IMR-90 (cell line): Measurements from ENCODE around the gene POU6F1. TPM values are rescaled to one million over a fixed set of nuclear protein-coding genes. Genes with fewer than 3 reads are reported as not detected.
A peak's percentile ranks its signal among the peaks of the same experiment; 100 is the strongest.

ENCODE experiments used
- ATAC-seq: fragments of 200-7000 bp; cut with Tn5 transposase; 2 replicates; pipeline ENCODE4 v1.9.1; 2020; ENCODE audit warnings: low read depth, mild to moderate bottlenecking, moderate library complexity
- BruUV-seq: library from RNA; stranded (reverse); fragments of 400-500 nt; replicated peaks from 2 replicates; lab custom pipeline; 2021; lab: Mats Ljungman, UMichigan
- CTCF ChIA-PET: fragments of 300-600 bp; formaldehyde crosslinking; extraction: SDS; loops from one replicate; lab custom pipeline; 2021; ENCODE audit warnings: antibody characterized with exemption; lab: Yijun Ruan, JAX
- POLR2A ChIA-PET: fragments of 300-600 bp; sonication (Branson Sonifier 250); formaldehyde crosslinking; loops from one replicate; lab custom pipeline; 2022; ENCODE audit warnings: antibody characterized with exemption; ENCODE audit not compliant: unreplicated experiment; lab: Charles Lee
- DNase-seq: peaks from one replicate; pipeline ENCODE4 v3.0.0; 2013
- H2AFZ ChIP-seq: replicated peaks from 2 replicates; pipeline ENCODE3; 2013; ENCODE audit warnings: low read length, mild to moderate bottlenecking; ENCODE audit not compliant: poor library complexity
- H2AK5ac ChIP-seq: 2 replicates; pipeline ENCODE4 v1.6.1; 2013; ENCODE audit warnings: low read depth, low read length, inconsistent platforms
- H2AK9ac ChIP-seq: replicated peaks from 2 replicates; pipeline ENCODE3; 2013; ENCODE audit warnings: mild to moderate bottlenecking, low read depth, low read length, moderate library complexity; ENCODE audit not compliant: poor library complexity
- H2BK120ac ChIP-seq: 2 replicates; pipeline ENCODE4 v1.6.1; 2013; ENCODE audit warnings: low read depth, low read length, inconsistent platforms
- H2BK15ac ChIP-seq: 3 replicates; pipeline ENCODE4 v1.6.1; 2013; ENCODE audit warnings: low read depth, low read length, inconsistent platforms
- H2BK20ac ChIP-seq: 2 replicates; pipeline ENCODE4 v1.6.1; 2013; ENCODE audit warnings: low read depth, mild to moderate bottlenecking, inconsistent platforms, low read length, moderate library complexity
- H2BK5ac ChIP-seq: 2 replicates; pipeline ENCODE4 v1.6.1; 2013; ENCODE audit warnings: mild to moderate bottlenecking, low read depth, low read length, inconsistent platforms; ENCODE audit not compliant: poor library complexity, severe bottlenecking
- H3K14ac ChIP-seq: replicated peaks from 2 replicates; pipeline ENCODE4 v1.6.1; 2013; ENCODE audit warnings: low read depth, low read length, inconsistent platforms
- H3K18ac ChIP-seq: 2 replicates; pipeline ENCODE4 v1.6.1; 2013; ENCODE audit warnings: low read depth, low read length, control low read depth
- H3K23ac ChIP-seq: 2 replicates; pipeline ENCODE4 v1.6.1; 2013; ENCODE audit warnings: low read depth, low read length, inconsistent platforms
- H3K27ac ChIP-seq: 2 replicates; pipeline ENCODE4 v1.5.1; 2013; ENCODE audit warnings: mild to moderate bottlenecking, control low read depth, low read length; ENCODE audit not compliant: insufficient read depth
- H3K27me3 ChIP-seq: 2 replicates; pipeline ENCODE4 v1.6.1; 2013; ENCODE audit warnings: low read length; ENCODE audit not compliant: control insufficient read depth, insufficient read depth
- H3K36me3 ChIP-seq: 2 replicates; pipeline ENCODE4 v1.6.1; 2013; ENCODE audit warnings: low read length, mixed read lengths; ENCODE audit not compliant: control insufficient read depth, insufficient read depth
- H3K4ac ChIP-seq: 2 replicates; pipeline ENCODE4 v1.6.1; 2013; ENCODE audit warnings: low read depth, low read length, inconsistent platforms
- H3K4me1 ChIP-seq: 2 replicates; pipeline ENCODE4 v1.6.1; 2013; ENCODE audit warnings: low read length, mixed read lengths; ENCODE audit not compliant: control insufficient read depth, insufficient read depth
- H3K4me2 ChIP-seq: 2 replicates; pipeline ENCODE4 v1.6.1; 2013; ENCODE audit warnings: low read depth, mild to moderate bottlenecking, control low read depth, low read length, moderate library complexity
- H3K4me3 ChIP-seq: 2 replicates; pipeline ENCODE4 v1.5.1; 2013; ENCODE audit warnings: low read depth, mild to moderate bottlenecking, control low read depth, low read length, moderate library complexity; ENCODE audit not compliant: insufficient read depth
- H3K56ac ChIP-seq: 2 replicates; pipeline ENCODE4 v1.6.1; 2013; ENCODE audit warnings: low read length, inconsistent platforms; ENCODE audit not compliant: insufficient read depth; ENCODE audit errors: extremely low read depth
- H3K79me1 ChIP-seq, 2 experiments: 2 replicates each; pipeline ENCODE4 v1.6.1; 2013; ENCODE audit warnings: low read length in 2 of 2, inconsistent platforms in 1 of 2, low read depth in 1 of 2
- H3K9ac ChIP-seq: 2 replicates; pipeline ENCODE4 v1.6.1; 2013; ENCODE audit warnings: low read depth, low read length, control low read depth
- H3K9me1 ChIP-seq: 2 replicates; pipeline ENCODE4 v1.6.1; 2013; ENCODE audit warnings: low read length, inconsistent platforms; ENCODE audit not compliant: insufficient read depth
- H3K9me3 ChIP-seq: 2 replicates; pipeline ENCODE4 v1.6.1; 2013; ENCODE audit warnings: low read length; ENCODE audit not compliant: control insufficient read depth, insufficient read depth
- H4K20me1 ChIP-seq: 2 replicates; pipeline ENCODE4 v1.6.1; 2013; ENCODE audit warnings: low read length, inconsistent platforms; ENCODE audit not compliant: insufficient read depth
- H4K5ac ChIP-seq: 2 replicates; pipeline ENCODE4 v1.6.1; 2013; ENCODE audit warnings: mild to moderate bottlenecking, low read depth, low read length, control low read depth
- H4K8ac ChIP-seq, 2 experiments: 2 replicates each; pipeline ENCODE4 v1.6.1; 2013; ENCODE audit warnings: low read depth in 2 of 2, low read length in 2 of 2, control low read depth in 1 of 2, inconsistent platforms in 1 of 2
- H4K91ac ChIP-seq: 2 replicates; pipeline ENCODE4 v1.6.1; 2013; ENCODE audit warnings: low read depth, low read length, inconsistent platforms; ENCODE audit not compliant: insufficient read depth
- CEBPB ChIP-seq: IDR thresholded peaks from 2 replicates; pipeline ENCODE4 v1.6.1; 2012; ENCODE audit warnings: low read depth, low read length, improper control_type of control experiment
- CHD1 ChIP-seq: IDR thresholded peaks from 2 replicates; pipeline ENCODE4 v1.6.1; 2012; ENCODE audit warnings: low read depth, low read length, improper control_type of control experiment
- CTCF ChIP-seq: conservative IDR thresholded peaks from 2 replicates; pipeline ENCODE4 v1.5.1; 2012; ENCODE audit warnings: mild to moderate bottlenecking, low read depth, low read length, improper control_type of control experiment
- ELK1 ChIP-seq: fragments of 150-350 bp; IDR thresholded peaks from 2 replicates; pipeline ENCODE4 v1.6.1; 2016; ENCODE audit warnings: low read depth, mild to moderate bottlenecking, low read length, moderate library complexity, borderline replicate concordance
- MAFK ChIP-seq: IDR thresholded peaks from 2 replicates; pipeline ENCODE4 v1.6.1; 2012; ENCODE audit warnings: low read depth, low read length, improper control_type of control experiment
- MAZ ChIP-seq: IDR thresholded peaks from 2 replicates; pipeline ENCODE4 v1.6.1; 2012; ENCODE audit warnings: low read depth, mild to moderate bottlenecking, low read length, improper control_type of control experiment, moderate library complexity, borderline replicate concordance
- MXI1 ChIP-seq: IDR thresholded peaks from 2 replicates; pipeline ENCODE4 v1.6.1; 2012; ENCODE audit warnings: low read depth, mild to moderate bottlenecking, low read length, moderate library complexity, borderline replicate concordance
- NFE2L2 ChIP-seq: fragments of 150-350 bp; IDR thresholded peaks from 2 replicates; pipeline ENCODE4 v1.6.1; 2016; ENCODE audit warnings: low read depth, mild to moderate bottlenecking, low read length
- POLR2A ChIP-seq: IDR thresholded peaks from 2 replicates; pipeline ENCODE4 v1.6.1; 2012; ENCODE audit warnings: mild to moderate bottlenecking, low read depth, low read length
- RAD21 ChIP-seq: IDR thresholded peaks from 2 replicates; pipeline ENCODE4 v1.6.1; 2012; ENCODE audit warnings: low read length, improper control_type of control experiment
- RCOR1 ChIP-seq: IDR thresholded peaks from 2 replicates; pipeline ENCODE4 v1.6.1; 2012; ENCODE audit warnings: mild to moderate bottlenecking, low read length, improper control_type of control experiment; ENCODE audit not compliant: insufficient replicate concordance
- RFX5 ChIP-seq: IDR thresholded peaks from 2 replicates; pipeline ENCODE4 v1.8.0; 2012; ENCODE audit warnings: low read depth, mild to moderate bottlenecking, low read length, moderate library complexity
- SMC3 ChIP-seq: fragments of 150-350 bp; IDR thresholded peaks from 2 replicates; pipeline ENCODE4 v1.6.1; 2016; ENCODE audit warnings: low read depth, mild to moderate bottlenecking, antibody characterized with exemption, low read length, moderate library complexity
- USF2 ChIP-seq: fragments of 150-350 bp; IDR thresholded peaks from 2 replicates; pipeline ENCODE4 v1.6.1; 2017; ENCODE audit warnings: mild to moderate bottlenecking, antibody characterized with exemption, low read length, low read depth
- WGBS, 2 experiments: methylation state at CpG; one replicate each; pipeline versions ENCODE4 v1.1.5 to v1.1.7; 2013; ENCODE audit warnings: missing lambda C conversion rate in 2 of 2; ENCODE audit not compliant: insufficient read length in 1 of 2; ENCODE audit errors: extremely low coverage in 2 of 2; 5-methylcytosine and 5-hydroxymethylcytosine counted together
- dilution Hi-C: fragments of 300-500 bp; cut with HindIII; formaldehyde crosslinking; loops from one replicate; pipeline ENCODE4 v1.14.3; 2018; ENCODE audit warnings: low sequenced_read_pairs; ENCODE audit not compliant: unreplicated experiment
- in situ Hi-C: fragments of 300-500 bp; cut with MboI; formaldehyde crosslinking; loops from 3 replicates; pipeline ENCODE4 v1.14.3; 2019; ENCODE audit warnings: low sequenced_read_pairs, inconsistent platforms, mixed read lengths
- intact Hi-C: fragments of 100-400 bp; cut with micrococcal nuclease; formaldehyde crosslinking; loops from 2 replicates; pipeline ENCODE4 v1.10.0; 2022
- polyA plus RNA-seq, 3 experiments: library from polyadenylated mRNA; depleted of rRNA; stranded (reverse); fragments of >200 nt; gene quantifications; 2 replicates each; pipeline ENCODE4 v1.2.3, GENCODE V29; 2012; ENCODE audit warnings: low replicate concordance in 1 of 3
- total RNA-seq: library from RNA; depleted of rRNA; stranded (reverse); fragments of >200 nt; gene quantifications from 2 replicates; pipeline ENCODE4 v1.2.3, GENCODE V29; 2012

The POU6F1 gene
- total and polyA plus RNA-seq, 2 of the 4 experiments (the other 2 are of a cell fraction), result 0.90 to 3.6 TPM

GRCh38 chr12:51254536-51254935 is 36.7 kb upstream of the POU6F1 start:
- H3K4ac ChIP-seq, result no peak overlapping the region
- H2AK5ac ChIP-seq, result no peak overlapping the region
- WGBS, 2 experiments, result 72 to 100% methylated on average over 2 to 3 of the region's 4 CpGs
- TF ChIP-seq SMC3 (no peak), CEBPB (no peak), RCOR1 (no peak), RFX5 (no peak), CHD1 (no peak), USF2 (no peak), MXI1 (no peak), CTCF (no peak), ELK1 (no peak), RAD21 (no peak), POLR2A (no peak), NFE2L2 (no peak), MAZ (no peak), MAFK (no peak)
- no peak overlapping the region for H3K14ac ChIP-seq
- no peak overlapping the region for H3K56ac ChIP-seq
- intact Hi-C loops (no loop called here), in situ Hi-C loops (no loop called here), dilution Hi-C loops (no loop called here)
- DNase-seq (no peak), ATAC-seq (no peak)
- H3K79me1 ChIP-seq, result peaks cover 3 to 41% of the 10 kb centered on the region in 2 experiments; a peak in 3 of 4 replicates
- no TSS peak for BruUV-seq
- no peaks in the 10 kb centered on the region for H3K27me3 ChIP-seq
- H3K4me2 ChIP-seq, result no peak overlapping the region
- no peak overlapping the region for H2BK5ac ChIP-seq
- H3K4me1 ChIP-seq, result no peaks in the 10 kb centered on the region
- H3K9me1 ChIP-seq, result peaks cover 3% of the 10 kb centered on the region
- ChIA-PET POLR2A (interaction anchor here (0.6 kb wide), 1 partner anchor 527 kb away, joined by 3 read pairs; no protein-coding TSS in a partner anchor), CTCF (no interaction called here)
- no peak overlapping the region for H2BK20ac ChIP-seq
- no peaks in the 10 kb centered on the region for H3K9me3 ChIP-seq
- H3K4me3 ChIP-seq, result no peak overlapping the region
- 0 out of 2 replicates have a peak, but pooled peaks cover 1% of the 10 kb centered on the region for H3K36me3 ChIP-seq
- no peak overlapping the region for H3K23ac ChIP-seq
- no peak overlapping the region for H2BK120ac ChIP-seq
- H4K5ac ChIP-seq, result no peak overlapping the region
- no peak overlapping the region for H2AFZ ChIP-seq
- no peak overlapping the region for H3K9ac ChIP-seq
- H4K91ac ChIP-seq, result no peak overlapping the region
- no peak overlapping the region for H3K18ac ChIP-seq
- H2AK9ac ChIP-seq, result peak overlapping the region; percentile 42
- no peaks in the 10 kb centered on the region for H4K20me1 ChIP-seq
- no peak overlapping the region for H4K8ac ChIP-seq
- no peak overlapping the region for H3K27ac ChIP-seq
- H2BK15ac ChIP-seq, result no peak overlapping the region
